Brain microvascular endothelial cell (primary cell): ENCODE measurements around the gene BBS9.

Experiments
- DNase-seq: peaks from one replicate; pipeline ENCODE4 v3.0.0-alpha.2; 2020
- H3K27ac ChIP-seq: fragments of 250-450 bp; sonication (Bioruptor Pico); 2 replicates; pipeline ENCODE4 v1.5.1; 2020; ENCODE audit warnings: mild to moderate bottlenecking, moderate library complexity
- H3K27me3 ChIP-seq: fragments of 250-450 bp; sonication (Bioruptor Pico); replicated peaks from 2 replicates; pipeline ENCODE4 v1.5.1; 2020; ENCODE audit warnings: mild to moderate bottlenecking
- H3K36me3 ChIP-seq: fragments of 250-450 bp; sonication (Bioruptor Pico); replicated peaks from 2 replicates; pipeline ENCODE4 v1.5.1; 2020; ENCODE audit warnings: mild to moderate bottlenecking
- H3K4me3 ChIP-seq: 2 replicates; pipeline ENCODE4 v1.5.1; 2011; ENCODE audit warnings: low read depth, mild to moderate bottlenecking, control low read depth, low read length, moderate library complexity
- CTCF ChIP-seq: IDR thresholded peaks from 2 replicates; pipeline ENCODE4 v1.5.1; 2011; ENCODE audit warnings: low read depth, mild to moderate bottlenecking, moderate library complexity, low read length, control low read depth, inconsistent platforms; ENCODE audit errors: missing control alignments
- in situ Hi-C: cut with HindIII; loops from 2 replicates; pipeline ENCODE4 v1.10.0; 2017; ENCODE audit warnings: low sequenced_read_pairs, low pct_ligation_motif_present

The BBS9 gene

GRCh38 chr7:33392148-33392547 lies 262.8 kb downstream of the BBS9 start:
- no peak overlapping the region for H3K4me3 ChIP-seq
- TF ChIP-seq CTCF, result no peak
- DNase-seq, result no peak
- no peak overlapping the region for H3K27ac ChIP-seq
- H3K36me3 ChIP-seq, result no peaks in the 10 kb centered on the region
- in situ Hi-C loops, result no loop called here
- H3K27me3 ChIP-seq, result no peaks in the 10 kb centered on the region

- no peak overlapping the region for H3K27ac ChIP-seq
- H3K4me3 ChIP-seq, result no peak overlapping the region
- no peaks in the 10 kb centered on the region for H3K27me3 ChIP-seq
- DNase-seq, result no peak
- no peaks in the 10 kb centered on the region for H3K36me3 ChIP-seq
- in situ Hi-C loops, result no loop called here
- no peak for TF ChIP-seq CTCF
Measured at GRCh38 chr7:33393770-33394169, 264.4 kb downstream of the BBS9 start.

GRCh38 chr7:33395340-33395739 lies 266.0 kb downstream of the BBS9 start:
- H3K36me3 ChIP-seq, result no peaks in the 10 kb centered on the region
- TF ChIP-seq CTCF, result no peak
- H3K27me3 ChIP-seq, result no peaks in the 10 kb centered on the region
- DNase-seq, result no peak
- no peak overlapping the region for H3K27ac ChIP-seq
- H3K4me3 ChIP-seq, result no peak overlapping the region
- in situ Hi-C loops, result no loop called here

GRCh38 chr7:33399528-33400213 lies 270.3 kb downstream of the BBS9 start:
- Histone ChIP-seq H3K4me3 (no peak overlapping the region), H3K27ac (no peak overlapping the region), H3K36me3 (no peaks in the 10 kb centered on the region), H3K27me3 (no peaks in the 10 kb centered on the region)
- DNase-seq, result no peak
- TF ChIP-seq CTCF, result no peak
- in situ Hi-C loops, result no loop called here

- no peak for DNase-seq
- Histone ChIP-seq H3K36me3 (no peaks in the 10 kb centered on the region), H3K4me3 (no peak overlapping the region), H3K27me3 (no peaks in the 10 kb centered on the region), H3K27ac (no peak overlapping the region)
- in situ Hi-C loops, result no loop called here
- no peak for TF ChIP-seq CTCF
Measured at GRCh38 chr7:33400214-33400538, 270.8 kb downstream of the BBS9 start.

- H3K4me3 ChIP-seq, result no peak overlapping the region
- in situ Hi-C loops, result no loop called here
Measured at GRCh38 chr7:33410266-33410665, 280.9 kb downstream of the BBS9 start.

More at GRCh38 chr7:33410266-33410665, 280.9 kb downstream of the BBS9 start:
- no peak overlapping the region for H3K27ac ChIP-seq
- H3K36me3 ChIP-seq, result no peaks in the 10 kb centered on the region
- no peak for DNase-seq
- no peaks in the 10 kb centered on the region for H3K27me3 ChIP-seq
- TF ChIP-seq CTCF, result no peak
